ENCODE data around the gene AFG1L. TPM values are rescaled to one million over a fixed set of nuclear protein-coding genes. Genes with fewer than 3 reads are reported as not detected.
A peak's percentile ranks its signal among the peaks of the same experiment; 100 is the strongest.
"Not testable (repeated sequence)": the region's sequence is repeated elsewhere in the genome, so short reads cannot be mapped to it uniquely, and the experiment has no call there.

The AFG1L gene
- total and polyA plus RNA-seq, 7 donors: 2.1 to 6.9 (median 3.5) TPM

DNA sequence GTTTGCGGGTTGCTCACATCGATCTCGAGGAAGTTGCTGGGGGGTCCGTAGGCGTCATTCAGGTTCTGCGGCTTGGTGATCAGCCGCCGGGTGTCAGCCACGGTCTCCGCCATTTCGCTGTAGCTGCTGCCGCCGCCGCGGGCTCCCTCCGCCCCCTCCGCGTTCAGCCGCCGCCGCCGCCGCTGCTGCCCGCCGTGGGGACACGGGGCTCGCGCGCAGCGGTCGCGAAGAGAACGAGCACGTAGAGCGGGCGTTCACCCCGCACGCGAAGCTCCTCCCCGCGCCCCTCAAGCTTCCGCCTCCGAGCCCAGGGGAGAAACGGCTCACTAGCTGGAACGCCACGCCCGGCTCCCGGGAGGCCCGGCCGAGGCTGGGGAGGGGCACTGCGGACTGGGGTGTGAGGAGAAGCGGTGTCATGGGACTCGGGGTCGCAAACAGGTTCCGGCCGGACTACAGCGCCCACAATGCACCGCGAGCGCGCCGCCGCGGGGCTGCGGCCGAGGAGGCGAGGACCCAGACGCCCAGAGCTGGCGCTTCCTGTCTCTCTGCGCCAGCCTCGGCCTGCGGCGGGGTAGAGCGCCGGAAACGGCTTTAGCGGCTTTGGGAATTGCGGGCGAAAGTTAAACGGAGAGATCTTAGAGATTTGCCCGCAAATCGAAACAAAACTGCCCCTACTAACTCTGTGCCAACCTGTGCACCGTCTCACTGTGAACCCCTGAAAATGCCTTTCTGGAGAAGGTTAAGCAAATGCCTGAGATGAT is 33.9 kb upstream of the AFG1L start, which contains the start of gene SNX3:
TSS of gene SNX3 (minus strand) at position 232 of the 761 bp plus-strand sequence. CDS start at position 113, 119 bp downstream.
- H3K36me3 ChIP-seq: no peaks in the 10 kb centered on the region
- TF ChIP-seq POLR2AphosphoS5 (IDR thresholded peaks at IDR 0.05) (peak; percentile 75 to 90 (median 82)), EP300 (IDR thresholded peaks at IDR 0.05) (peak in 2 of 4 donors; percentile 3 to 74), POLR2A (IDR thresholded peaks at IDR 0.05) (peak; percentile 12 to 60)
- TF ChIP-seq, protein P1, sequence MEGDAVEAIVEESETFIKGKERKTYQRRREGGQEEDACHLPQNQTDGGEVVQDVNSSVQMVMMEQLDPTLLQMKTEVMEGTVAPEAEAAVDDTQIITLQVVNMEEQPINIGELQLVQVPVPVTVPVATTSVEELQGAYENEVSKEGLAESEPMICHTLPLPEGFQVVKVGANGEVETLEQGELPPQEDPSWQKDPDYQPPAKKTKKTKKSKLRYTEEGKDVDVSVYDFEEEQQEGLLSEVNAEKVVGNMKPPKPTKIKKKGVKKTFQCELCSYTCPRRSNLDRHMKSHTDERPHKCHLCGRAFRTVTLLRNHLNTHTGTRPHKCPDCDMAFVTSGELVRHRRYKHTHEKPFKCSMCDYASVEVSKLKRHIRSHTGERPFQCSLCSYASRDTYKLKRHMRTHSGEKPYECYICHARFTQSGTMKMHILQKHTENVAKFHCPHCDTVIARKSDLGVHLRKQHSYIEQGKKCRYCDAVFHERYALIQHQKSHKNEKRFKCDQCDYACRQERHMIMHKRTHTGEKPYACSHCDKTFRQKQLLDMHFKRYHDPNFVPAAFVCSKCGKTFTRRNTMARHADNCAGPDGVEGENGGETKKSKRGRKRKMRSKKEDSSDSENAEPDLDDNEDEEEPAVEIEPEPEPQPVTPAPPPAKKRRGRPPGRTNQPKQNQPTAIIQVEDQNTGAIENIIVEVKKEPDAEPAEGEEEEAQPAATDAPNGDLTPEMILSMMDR (IDR thresholded peaks at IDR 0.05): no peak
- H3K9me3 ChIP-seq: no peaks in the 10 kb centered on the region
- peak within 1 kb of the TSS; percentile 81 to 98 (median 91) for H3K4me3 ChIP-seq
- DNase-seq: peak; percentile 98
- peak within 1 kb of the TSS; percentile 93 to 96 (median 94) for H3K27ac ChIP-seq
- H3K27me3 ChIP-seq: no peaks in the 10 kb centered on the region
- intact Hi-C loops (cut with DNase I): loop anchor here (1.0 to 10.0 kb wide), 5 partner anchors 33 to 834 kb away; partner anchors contain the start of genes CEP57L1, OSTM1 and SESN1
- H3K4me1 ChIP-seq: peaks cover 3 to 37% (median 30%) of the 10 kb centered on the region in 4 donors
- 0% methylated on average over 83 of the region's 83 CpGs for WGBS, 2 donors

DNA sequence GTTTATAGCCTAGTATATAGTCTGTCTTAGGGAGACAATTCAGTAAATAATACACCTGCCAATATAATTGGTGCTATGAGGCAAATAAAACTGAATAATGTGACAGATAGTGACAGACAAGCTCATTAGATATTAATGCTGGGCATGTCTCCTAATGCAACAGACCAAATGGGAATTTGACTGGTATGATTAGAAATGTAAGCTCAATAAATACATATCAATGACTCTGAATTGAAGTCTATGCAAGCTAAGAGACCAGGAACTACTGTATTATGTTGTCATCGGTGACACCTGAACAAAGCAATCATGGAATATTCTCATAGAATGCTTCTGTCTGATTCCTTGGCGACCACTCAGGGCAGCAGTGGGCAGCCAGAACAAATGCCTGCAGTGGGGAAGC is 31.5 kb upstream of the AFG1L start:
- 84 to 93% methylated on average over 2 of the region's 2 CpGs for WGBS, 2 donors
- intact Hi-C loops (cut with DNase I): loop anchor here (10.0 kb wide), 2 partner anchors 129 to 831 kb away; partner anchors contain the start of genes CEP57L1 and SESN1
- TF ChIP-seq, protein P1 (IDR thresholded peaks at IDR 0.05): no peak
- no peak for TF ChIP-seq POLR2AphosphoS5 (IDR thresholded peaks at IDR 0.05)
- no peak for TF ChIP-seq EP300 (IDR thresholded peaks at IDR 0.05)
- TF ChIP-seq POLR2A (IDR thresholded peaks at IDR 0.05): no peak
- H3K9me3 ChIP-seq: no peaks in the 10 kb centered on the region
- no peak for DNase-seq
- no peaks in the 10 kb centered on the region for H3K27me3 ChIP-seq
- H3K36me3 ChIP-seq: no peaks in the 10 kb centered on the region
- peaks cover 3 to 23% (median 14%) of the 10 kb centered on the region in 4 donors for H3K4me1 ChIP-seq
- no peak overlapping the region for H3K4me3 ChIP-seq
- H3K27ac ChIP-seq: no peak overlapping the region

DNA sequence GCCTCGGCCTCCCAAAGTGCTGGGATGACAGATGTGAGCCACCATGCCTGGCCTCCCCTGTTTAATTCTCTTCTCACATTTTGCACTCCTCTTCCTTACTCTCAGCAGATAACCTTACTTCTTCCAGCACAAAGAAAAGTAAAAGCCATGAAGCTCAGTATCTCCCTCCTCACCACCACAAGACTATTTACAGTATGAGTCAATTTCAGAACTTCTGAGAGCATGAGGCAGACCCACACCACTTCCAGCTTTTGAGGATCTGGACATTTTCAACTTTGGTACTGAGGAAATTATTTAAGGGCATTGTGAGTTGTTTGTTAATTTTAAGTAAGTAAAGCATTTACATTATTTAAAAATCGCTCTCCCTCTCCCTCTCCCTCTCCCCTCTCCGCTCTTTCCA is 26.0 kb upstream of the AFG1L start:
- H3K9me3 ChIP-seq: no peaks in the 10 kb centered on the region
- no peak for TF ChIP-seq POLR2AphosphoS5 (IDR thresholded peaks at IDR 0.05)
- no peak for TF ChIP-seq EP300 (IDR thresholded peaks at IDR 0.05)
- no peak for TF ChIP-seq POLR2A (IDR thresholded peaks at IDR 0.05)
- TF ChIP-seq, protein P1 (IDR thresholded peaks at IDR 0.05): no peak
- 76 to 91% methylated on average over 3 of the region's 3 CpGs for WGBS, 2 donors

DNA sequence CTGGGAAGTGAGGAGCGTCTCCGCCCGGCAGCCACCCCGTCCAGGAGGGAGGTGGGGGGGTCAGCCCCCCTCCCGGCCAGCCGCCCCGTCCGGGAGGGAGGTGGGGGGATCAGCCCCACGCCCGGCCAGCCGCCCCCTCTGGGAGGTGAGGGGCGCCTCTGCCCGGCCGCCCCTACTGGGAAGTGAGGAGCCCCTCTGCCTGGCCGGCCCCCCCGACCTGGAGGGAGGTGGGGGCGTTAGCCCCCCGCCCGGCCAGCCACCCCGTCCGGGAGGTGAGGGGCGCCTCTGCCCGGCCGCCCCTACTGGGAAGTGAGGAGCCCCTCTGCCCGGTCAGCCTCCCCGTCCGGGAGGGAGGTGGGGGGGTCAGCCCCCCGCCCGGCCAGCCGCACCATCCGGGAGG is 24.9 kb upstream of the AFG1L start:
- H3K36me3 ChIP-seq, DNase-seq, H3K4me3 ChIP-seq, H3K27me3 ChIP-seq, H3K27ac ChIP-seq, H3K9me3 ChIP-seq, H3K4me1 ChIP-seq: not testable (repeated sequence)
- 92 to 95% methylated on average over 31 of the region's 31 CpGs for WGBS, 2 donors
- intact Hi-C loops (cut with DNase I): loop anchor here (10.0 kb wide), 2 partner anchors 135 to 825 kb away; partner anchors contain the start of genes CEP57L1 and SESN1

More for the DNA sequence above, 26.0 kb upstream of the AFG1L start:
- no peaks in the 10 kb centered on the region for H3K36me3 ChIP-seq
- intact Hi-C loops (cut with DNase I): loop anchor here (10.0 kb wide), 2 partner anchors 134 to 826 kb away; partner anchors contain the start of genes CEP57L1 and SESN1
- no peak for DNase-seq
- no peaks in the 10 kb centered on the region for H3K4me1 ChIP-seq
- H3K4me3 ChIP-seq: no peak overlapping the region
- no peaks in the 10 kb centered on the region for H3K27me3 ChIP-seq
- H3K27ac ChIP-seq: no peak overlapping the region

DNA sequence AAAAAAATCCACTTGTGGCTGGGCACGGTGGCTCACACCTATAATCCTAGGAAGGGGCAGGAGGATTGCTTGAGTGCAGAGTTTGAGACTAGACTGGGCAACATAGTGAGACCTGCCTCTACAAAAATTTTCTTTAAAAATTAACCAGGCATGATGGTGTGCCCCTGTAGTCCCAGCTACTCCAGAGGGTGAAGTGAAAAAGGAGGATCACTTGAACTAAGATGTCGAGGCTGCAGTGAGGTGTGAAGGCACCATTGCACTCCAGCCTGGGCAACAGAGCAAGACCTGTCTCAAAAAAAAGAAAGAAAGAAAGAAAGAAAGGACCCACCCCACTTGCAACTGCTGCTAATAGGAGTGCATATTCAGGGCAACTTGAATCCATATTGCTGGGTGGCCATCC is 20.3 kb upstream of the AFG1L start:
- 86 to 89% methylated on average over 2 of the region's 2 CpGs for WGBS, 2 donors
- no peaks in the 10 kb centered on the region for H3K4me1 ChIP-seq
- no peak for DNase-seq
- no peaks in the 10 kb centered on the region for H3K36me3 ChIP-seq
- H3K27me3 ChIP-seq: no peaks in the 10 kb centered on the region
- no peaks in the 10 kb centered on the region for H3K9me3 ChIP-seq
- TF ChIP-seq, protein P1 (IDR thresholded peaks at IDR 0.05): no peak
- TF ChIP-seq EP300 (IDR thresholded peaks at IDR 0.05) (no peak), POLR2AphosphoS5 (IDR thresholded peaks at IDR 0.05) (no peak), POLR2A (IDR thresholded peaks at IDR 0.05) (no peak)
- H3K4me3 ChIP-seq: no peak overlapping the region
- intact Hi-C loops (cut with DNase I): no loop called here
- H3K27ac ChIP-seq: no peak overlapping the region
